Measurements from ENCODE around the gene SLC30A3.

DNA sequence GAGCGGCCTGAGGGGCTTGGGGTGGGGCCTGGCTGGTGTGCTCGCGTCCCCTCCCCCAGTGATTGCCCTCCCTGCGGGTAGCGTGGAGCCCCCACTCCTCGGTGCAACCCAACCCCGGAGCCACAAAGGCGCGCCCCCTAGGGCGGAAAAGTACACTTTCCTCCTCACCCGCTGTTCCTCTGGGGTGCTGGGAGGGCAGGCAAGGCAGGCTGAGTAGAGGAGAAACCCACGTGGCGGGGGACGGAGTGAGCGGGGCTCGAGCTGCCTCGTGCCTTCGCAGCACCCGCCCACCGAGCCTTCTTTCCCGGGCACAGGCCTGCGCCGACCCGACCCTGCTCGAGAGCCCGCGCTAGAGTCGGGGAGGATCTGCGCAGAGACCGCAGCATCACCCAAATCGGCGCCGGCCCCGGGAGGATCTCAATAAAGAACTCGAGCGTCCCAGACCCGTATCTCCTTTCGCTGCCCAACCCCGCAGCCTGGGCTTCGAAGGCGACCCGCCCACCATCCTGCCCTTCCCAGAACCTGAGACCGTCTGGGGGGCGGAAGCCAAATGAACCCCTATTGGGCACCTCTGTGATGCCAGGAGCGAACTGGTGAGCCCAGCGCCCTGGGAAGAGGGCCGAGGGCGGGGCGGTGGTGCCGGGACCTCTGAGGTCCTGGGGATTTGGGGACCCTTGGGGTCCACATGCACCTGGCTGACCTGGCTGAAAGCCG lies 43.9 kb upstream of the SLC30A3 start:
- TF ChIP-seq, protein P1, sequence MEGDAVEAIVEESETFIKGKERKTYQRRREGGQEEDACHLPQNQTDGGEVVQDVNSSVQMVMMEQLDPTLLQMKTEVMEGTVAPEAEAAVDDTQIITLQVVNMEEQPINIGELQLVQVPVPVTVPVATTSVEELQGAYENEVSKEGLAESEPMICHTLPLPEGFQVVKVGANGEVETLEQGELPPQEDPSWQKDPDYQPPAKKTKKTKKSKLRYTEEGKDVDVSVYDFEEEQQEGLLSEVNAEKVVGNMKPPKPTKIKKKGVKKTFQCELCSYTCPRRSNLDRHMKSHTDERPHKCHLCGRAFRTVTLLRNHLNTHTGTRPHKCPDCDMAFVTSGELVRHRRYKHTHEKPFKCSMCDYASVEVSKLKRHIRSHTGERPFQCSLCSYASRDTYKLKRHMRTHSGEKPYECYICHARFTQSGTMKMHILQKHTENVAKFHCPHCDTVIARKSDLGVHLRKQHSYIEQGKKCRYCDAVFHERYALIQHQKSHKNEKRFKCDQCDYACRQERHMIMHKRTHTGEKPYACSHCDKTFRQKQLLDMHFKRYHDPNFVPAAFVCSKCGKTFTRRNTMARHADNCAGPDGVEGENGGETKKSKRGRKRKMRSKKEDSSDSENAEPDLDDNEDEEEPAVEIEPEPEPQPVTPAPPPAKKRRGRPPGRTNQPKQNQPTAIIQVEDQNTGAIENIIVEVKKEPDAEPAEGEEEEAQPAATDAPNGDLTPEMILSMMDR (IDR thresholded peaks at IDR 0.05) = no peak
- TF ChIP-seq POLR2A (IDR thresholded peaks at IDR 0.05) = no peak

Data from right lobe of liver (tissue), 4 donors.